GM21526 (cell line): ENCODE data around the gene LIN54.
A peak's percentile ranks its signal among the peaks of the same experiment; 100 is the strongest.

Experiments used
- ATAC-seq: cut with Tn5 transposase; IDR thresholded peaks from one replicate; pipeline ENCODE4 v1.9.1; 2021; ENCODE audit warnings: moderate library complexity; ENCODE audit not compliant: unreplicated experiment, low FRiP score

Gene LIN54

DNA sequence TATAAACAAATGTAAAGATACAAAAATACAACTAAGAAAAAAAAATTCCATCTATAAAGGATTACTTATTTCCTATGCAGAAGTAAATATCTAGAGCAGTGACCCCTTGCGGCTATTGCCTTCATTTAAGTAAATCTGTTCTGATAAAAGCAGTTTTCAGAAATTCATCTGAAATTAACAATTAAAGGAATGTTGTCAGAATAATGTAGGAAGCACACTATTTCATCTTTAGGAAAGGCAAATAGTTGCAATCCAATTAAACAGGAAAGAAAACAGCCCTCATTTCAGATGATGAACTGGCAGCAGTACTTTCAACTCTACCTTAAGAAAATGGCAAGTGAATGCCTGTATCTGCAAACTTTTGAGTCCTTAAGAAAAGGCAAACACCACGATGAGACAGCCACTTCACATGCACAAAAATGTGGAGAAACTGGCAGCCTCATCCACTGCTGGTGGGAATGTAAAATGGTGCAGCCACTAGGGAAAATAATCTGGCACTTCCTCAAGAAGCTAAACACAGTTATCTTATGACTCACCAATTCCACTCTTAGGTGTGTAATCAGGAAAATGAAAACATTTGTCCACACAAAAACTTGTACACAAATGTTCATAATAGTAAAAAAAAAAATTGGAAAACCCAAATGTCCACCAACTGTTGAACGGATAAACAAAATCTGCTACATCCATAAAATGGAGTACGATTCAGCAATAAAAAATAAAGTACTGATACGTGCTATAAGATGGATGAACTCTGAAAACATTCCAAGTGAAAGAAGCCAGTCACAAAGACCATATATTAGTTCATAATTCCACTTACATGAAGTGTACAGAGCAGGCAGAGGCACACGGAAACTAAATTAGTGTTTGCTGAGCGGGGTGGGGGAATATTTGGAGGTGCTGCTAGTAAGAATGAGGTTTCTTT is 112.0 kb downstream of the LIN54 start:
- ATAC-seq: no peak

DNA sequence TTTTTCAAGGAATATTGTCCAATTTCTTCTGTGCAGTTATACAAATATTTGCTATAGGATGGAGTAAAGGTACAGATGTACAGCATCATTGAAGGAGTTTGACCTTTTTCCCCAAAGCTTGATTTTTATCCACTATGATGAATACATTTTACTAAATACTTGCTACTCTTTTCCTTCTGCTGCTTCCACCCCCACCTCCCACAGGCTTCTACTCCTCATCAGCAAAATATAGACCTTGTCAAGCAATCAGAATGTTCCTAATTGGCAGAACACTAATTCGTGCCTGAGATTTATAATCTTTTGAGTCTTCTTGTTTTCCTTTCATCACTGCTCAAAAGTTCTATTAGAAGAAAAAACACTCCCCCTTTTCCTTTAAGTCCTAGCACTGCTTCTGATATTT is 113.9 kb downstream of the LIN54 start:
- no peak for ATAC-seq

DNA sequence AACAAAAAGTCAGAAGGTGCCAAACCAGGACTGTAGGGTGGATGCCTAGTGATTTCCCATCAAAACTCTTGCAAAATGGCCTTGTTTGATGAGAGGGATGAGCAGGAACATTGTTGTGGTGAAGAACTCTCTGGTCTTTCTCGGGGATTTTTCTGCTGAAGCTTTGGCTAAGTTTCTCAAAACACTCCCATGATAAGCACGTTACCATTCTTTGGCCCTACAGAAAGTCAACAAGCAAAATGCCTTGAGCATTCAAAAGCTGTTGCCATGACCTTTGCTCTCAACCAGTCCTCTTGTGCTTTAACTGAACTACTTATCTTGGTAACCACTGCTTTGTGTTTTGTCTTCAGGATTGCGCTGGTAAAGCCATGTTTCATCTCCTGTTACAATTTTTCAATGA is 116.7 kb downstream of the LIN54 start:
- ATAC-seq: no peak

DNA sequence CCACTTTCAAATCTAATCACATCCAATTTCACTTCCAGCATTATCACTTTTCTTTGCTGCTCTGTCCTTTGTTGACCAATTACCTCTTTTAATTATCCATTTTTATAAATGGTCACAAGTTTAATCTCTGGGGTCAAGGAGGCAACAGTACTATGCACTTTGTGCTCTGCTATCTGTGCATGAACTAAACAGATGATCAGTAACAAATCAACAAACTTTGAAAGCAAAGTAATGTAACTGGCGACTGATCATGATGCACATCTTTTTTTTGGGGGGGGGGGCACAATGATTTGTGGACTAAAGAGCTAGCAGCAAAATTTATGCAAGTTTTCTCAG is 118.2 kb downstream of the LIN54 start:
- ATAC-seq: no peak

DNA sequence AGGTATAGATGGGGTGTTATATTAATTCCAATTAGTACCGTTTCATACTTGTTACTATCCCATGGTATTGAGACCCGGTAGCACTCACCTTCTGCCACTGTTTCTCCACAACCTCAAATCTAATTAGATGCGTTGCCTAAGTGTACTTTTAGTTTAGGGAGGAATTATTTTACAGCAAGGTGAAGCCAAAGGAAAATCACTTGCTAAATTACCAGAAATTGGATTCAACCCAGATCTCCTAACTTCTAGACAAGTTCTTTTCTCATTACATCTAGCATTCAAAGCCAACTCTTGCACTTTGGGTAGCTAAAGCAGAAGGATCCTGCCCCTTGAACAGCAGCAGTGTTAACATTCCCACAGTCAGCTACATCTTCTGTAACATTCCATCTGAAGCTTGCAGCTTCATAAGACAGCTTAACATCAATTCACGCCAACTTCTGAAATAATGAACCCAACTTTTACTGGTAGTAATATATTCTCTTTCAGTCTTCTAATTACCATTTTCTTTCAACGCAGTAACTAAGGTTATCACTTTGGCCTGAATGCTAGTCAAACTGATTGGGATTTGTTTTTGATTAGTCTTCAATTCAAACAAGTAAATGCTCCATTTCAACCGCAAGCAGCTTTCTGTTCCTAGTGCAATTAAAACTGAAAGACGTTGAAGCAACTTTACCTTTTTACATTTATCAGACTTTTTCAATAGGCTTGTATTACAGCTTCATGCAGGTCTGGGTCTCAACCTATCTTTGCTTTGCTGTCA is 118.7 kb downstream of the LIN54 start:
- peak; percentile 7 for ATAC-seq

DNA sequence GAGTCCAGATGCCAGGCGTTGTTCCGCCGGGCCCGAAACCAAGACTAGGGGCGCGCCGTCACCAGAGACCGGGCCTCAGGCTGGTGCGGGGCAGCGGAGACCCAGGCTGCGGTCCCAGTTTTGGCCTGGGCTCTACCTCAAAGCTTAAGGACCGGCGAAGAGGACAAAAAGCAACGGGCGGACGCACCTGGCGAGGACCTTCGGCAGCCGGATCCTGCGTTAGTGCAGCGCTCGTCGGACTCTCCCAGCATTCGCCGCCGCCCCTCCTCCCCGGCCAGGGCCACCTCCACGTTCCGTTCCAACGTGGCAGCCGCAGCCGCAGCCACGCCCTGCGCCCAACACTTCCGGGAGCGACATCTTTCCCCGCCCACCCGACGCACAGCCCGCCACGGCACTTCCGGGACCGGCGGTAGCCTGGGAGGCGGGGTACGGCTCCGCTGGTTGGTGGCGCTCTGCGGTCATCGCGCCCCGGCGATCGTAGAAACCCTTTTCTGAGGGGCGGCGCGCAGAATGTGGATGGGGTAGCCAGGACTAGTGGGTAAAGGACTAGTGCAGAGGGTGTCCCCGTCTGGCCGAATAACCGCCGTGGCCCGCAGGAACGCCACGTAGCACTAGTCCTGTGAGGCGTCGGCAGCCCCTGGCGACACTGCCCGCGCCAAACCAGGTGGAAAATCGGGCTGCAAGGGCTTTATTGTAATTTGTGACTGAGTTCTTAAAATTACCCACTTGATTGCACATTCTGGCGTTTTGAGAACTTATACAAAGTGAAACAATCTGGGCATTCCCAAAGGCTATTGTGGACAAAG is 119.5 kb downstream of the LIN54 start, which contains the start of gene SEC31A:
TSS of gene SEC31A (minus strand) at position 253 of the 806 bp plus-strand sequence. CDS start 9,217 bp downstream, outside the sequence.
- peak; percentile 87 for ATAC-seq

DNA sequence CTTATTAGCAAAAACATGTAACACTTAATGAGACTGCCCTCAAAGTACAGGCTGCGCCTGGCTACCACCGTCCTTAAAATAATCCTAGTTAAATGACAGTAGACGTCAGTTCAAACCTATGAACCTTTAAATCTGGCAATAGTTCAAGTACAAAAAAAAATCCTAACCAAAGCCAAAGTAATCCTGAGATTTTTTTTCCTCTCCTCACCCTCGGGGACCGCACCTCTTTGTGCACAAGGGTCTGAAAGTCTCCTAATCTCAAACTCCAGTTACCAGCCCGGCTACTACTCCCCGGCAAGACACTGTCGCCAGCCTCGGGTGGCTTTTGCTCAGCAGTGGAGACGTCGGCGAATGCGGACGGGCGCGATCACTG is 120.1 kb downstream of the LIN54 start:
- ATAC-seq: peak; percentile 1

DNA sequence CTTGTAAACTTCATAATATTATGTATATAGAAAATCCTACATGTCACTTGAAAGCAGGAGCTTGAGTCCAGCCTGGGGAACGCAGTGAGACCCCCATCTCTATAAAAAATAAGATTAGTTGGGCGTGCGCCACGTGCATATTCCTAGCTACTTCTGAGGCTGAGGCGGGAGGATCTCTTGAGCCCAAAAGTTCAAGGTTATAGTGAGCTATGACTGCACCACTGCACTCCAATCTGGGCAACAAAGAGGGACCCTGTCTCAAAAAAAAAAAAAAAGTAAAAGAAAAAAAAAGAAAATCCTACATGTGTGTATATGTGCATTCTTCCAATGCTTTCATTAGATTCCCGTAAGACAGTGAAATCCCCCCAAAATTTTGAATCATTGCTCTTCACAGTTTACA is 121.3 kb downstream of the LIN54 start:
- ATAC-seq: no peak

DNA sequence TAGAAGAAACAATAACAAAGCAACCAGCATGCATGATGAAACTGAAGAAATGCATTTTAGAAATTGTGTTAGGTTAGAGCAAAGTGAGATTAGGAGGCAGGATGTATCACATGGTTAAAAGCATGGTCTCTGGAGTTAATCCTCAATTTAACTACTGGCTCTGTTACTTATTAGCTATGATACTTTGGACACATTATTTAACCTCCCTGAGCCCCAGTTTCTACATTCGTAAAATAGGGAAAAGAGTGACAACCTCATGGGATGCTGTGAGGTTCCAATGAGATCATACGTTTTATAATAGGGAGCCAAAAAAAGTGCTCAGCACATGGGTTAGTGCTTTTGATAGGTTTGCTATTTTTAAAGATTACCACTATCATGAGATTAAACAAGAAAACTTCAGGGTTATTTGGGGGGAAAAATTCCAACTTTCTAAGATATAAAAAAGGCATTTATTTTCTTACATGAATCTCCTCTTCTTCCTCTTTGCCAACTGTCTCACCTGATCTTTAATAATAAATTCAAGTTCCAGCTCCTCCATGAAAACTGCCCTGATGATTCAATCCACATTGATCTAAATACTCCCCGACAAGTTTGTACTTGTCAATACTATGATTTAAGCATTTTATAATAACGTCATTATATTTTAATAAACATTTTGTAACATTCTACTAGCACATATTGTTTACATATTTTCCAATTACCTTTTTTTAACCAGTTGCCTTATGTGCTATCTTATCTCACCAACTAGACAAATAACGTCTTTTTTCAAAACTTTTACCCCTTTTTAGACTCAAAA is 124.3 kb downstream of the LIN54 start:
- ATAC-seq: no peak

DNA sequence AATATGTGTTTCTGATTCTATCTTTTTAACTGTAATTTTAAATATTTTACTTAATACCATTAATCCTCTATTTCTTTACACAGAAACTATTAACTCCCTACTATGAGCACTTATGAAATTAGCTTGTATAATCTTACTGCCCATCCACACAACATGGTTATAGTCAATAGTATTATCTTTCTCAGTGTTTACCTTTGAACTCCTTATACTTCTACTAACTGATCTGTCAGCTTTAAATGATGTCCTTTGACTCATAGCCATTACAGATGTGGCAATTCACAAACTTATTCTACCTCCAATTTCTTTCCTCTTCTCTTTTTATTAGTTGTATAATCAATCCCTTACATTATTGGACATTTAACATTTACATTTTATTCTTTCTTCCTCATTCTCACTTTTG is 125.2 kb downstream of the LIN54 start:
- ATAC-seq: no peak
